Left colon (tissue), 2 donors: ENCODE results near the gene ITPRIPL2. TPM values are rescaled to one million over a fixed set of nuclear protein-coding genes. Genes with fewer than 3 reads are reported as not detected.
A peak's percentile ranks its signal among the peaks of the same experiment; 100 is the strongest.

Experiments used
- ATAC-seq: fragments of 200-7000 bp; cut with Tn5 transposase; one replicate; pipeline ENCODE4 v1.9.1; 2020; ENCODE audit warnings: mild to moderate bottlenecking, moderate library complexity
- DNase-seq, 2 donors: peaks; one replicate each; pipeline ENCODE4 v3.0.0-alpha.2; 2020
- intact Hi-C, 2 donors: fragments of 100-400 bp; cut with DNase I in 1 of 2; cut with micrococcal nuclease in 1 of 2; formaldehyde crosslinking; loops; one replicate each; pipeline versions ENCODE4 v1.11.2 to v1.14.0; 2022; cut with DNase I, micrococcal nuclease
- total RNA-seq, 2 donors: library from RNA; stranded (reverse); fragmentation: NEBNext Ultra II Directional; extraction: Animal tissue kit (Norgen Biotek cat#: 25700); gene quantifications; one replicate each; pipeline ENCODE4 v1.2.1, GENCODE V29; 2021
- donor health status: DM: no; HTN: no; CAD: no.
- donor health status: DM: yes; HTN: yes; CAD: no.

The ITPRIPL2 gene
- total RNA-seq, 2 donors from 2014 or later: 40.4 to 42.7 TPM

DNA sequence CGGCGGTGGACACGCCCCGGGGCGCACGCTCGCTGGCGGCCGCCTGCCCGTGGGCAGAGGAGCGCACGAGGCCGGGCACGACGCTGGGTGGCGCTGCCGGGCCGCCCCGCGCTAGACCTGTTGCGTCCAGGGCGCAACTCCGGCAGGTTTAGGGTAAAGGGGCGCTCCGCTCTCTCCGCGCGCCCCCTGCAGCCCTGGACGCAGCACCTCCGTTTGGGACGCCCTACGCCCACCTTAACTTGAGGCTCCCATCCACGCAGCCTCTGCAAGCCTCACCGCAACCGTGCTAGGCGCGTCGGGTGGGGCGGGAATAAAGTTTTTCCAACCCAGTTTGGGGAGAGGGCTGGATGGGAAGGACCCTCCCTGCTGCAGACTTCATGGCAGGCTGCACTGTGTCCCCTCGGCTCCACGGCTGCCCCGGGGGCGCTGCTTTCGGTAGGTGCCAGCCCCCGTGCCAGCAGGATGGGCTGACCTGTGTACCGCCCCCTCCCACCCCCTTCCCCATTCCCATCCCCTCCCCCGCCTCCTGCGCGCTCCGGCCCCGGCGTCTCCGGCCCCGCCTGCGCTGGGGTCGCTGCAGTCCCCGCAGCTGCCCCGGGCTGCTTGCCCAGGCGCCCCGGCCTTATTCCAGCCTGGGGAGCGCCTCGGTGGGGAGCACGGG, 54.1 kb downstream of the ITPRIPL2 start, which contains the start of gene SYT17:
Gene SYT17 (plus strand): TSS at position 531 of the 661 bp plus-strand sequence. CDS start 407 bp downstream, outside the sequence.
- DNase-seq (peak; percentile 60 to 80), ATAC-seq (peak; percentile 86)
- intact Hi-C loops: no loop called here

GRCh38 chr16:19168371-19169081, 54.8 kb downstream of the ITPRIPL2 start:
- DNase-seq (peak; percentile 60 to 71), ATAC-seq (peak; percentile 80)
- intact Hi-C loops: no loop called here

DNA sequence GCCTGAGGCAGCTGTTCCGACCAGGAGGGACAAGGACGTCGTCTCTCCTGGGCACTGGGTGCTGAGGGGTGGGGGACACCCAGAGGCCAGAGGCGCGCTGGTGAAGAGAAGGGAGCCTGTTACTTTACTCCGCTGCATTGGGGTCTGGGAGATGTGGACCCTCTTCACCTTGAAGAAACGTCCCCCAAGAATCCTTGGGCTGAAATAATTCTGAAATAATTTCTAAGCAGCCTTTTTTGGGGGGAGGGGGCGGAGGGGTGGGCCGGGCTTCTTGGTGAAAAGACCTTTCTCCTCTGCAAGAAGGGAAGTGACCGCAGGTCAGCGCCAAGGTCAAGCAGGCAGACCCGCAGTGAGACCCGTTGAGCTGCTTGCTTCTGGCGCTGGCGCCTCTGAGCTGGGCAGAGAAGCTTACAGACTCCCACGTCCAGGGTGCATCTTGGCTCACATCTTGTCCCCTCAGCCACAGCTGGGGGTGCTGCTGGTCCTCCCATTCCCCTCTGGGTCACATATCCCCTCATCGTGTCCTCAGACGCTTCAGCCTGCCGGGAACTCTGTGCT, 55.4 kb downstream of the ITPRIPL2 start:
- ATAC-seq (no peak), DNase-seq (peak in 1 of 2 donors; percentile 14)

DNA sequence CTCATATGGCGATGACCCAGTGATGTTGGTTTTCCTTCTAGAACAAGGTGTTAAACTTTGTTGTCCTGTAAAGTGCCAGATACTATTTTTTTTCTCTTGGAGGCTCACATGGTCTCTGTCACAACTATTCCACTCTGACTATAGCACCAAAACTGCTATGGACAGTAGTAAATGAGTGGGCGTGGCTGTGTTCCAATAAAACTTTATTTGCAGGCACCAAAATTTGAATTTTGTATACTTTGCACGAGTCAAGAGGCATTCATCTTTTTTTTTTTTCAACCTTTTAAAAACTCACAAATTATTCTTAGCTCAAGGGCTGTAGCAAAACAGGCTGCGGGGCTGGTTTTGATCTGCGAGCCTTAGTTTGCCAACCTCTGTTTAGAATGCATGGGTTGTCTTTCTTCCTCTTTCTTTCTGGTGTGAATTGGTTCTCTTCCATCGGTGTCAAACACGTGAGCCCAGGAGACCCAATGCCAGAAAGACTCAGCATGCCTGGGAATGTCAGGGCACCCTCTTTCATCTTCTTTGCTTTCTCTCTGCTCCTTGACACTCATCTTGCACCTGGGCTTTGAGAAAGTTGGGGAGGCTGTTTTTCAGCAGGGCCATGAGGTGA, 56.4 kb downstream of the ITPRIPL2 start:
- DNase-seq (no peak), ATAC-seq (no peak)
- intact Hi-C loops: loop anchor here in 1 of 2 donors (10.0 kb wide), 1 partner anchor 85 kb away; no protein-coding TSS in a partner anchor

More for the DNA sequence above, 55.4 kb downstream of the ITPRIPL2 start:
- intact Hi-C loops: no loop called here

Other genes with a start within 250 kb of the ITPRIPL2 start
- 10 to 100 TPM; 85.3 to 99.1 TPM for gene SMG1, start 187.6 kb upstream of the ITPRIPL2 start, total RNA-seq
- gene TMC7, start 130.0 kb upstream of the ITPRIPL2 start, total RNA-seq: 10 to 100 TPM; 11.7 to 12.7 TPM
- 10 to 100 TPM; 25.9 to 29.6 TPM for gene COQ7, start 46.4 kb upstream of the ITPRIPL2 start, total RNA-seq
- 1 to 10 TPM; 8.4 to 9.1 TPM for gene SYT17, start 54.3 kb downstream of the ITPRIPL2 start, total RNA-seq
- not detected for gene CLEC19A, start 171.8 kb downstream of the ITPRIPL2 start, total RNA-seq